OCI-LY7 (cell line): ENCODE data around the gene TADA2B. TPM values are rescaled to one million over a fixed set of nuclear protein-coding genes. Genes with fewer than 3 reads are reported as not detected.
A peak's percentile ranks its signal among the peaks of the same experiment; 100 is the strongest.

Experiments
- BruUV-seq: library from RNA; stranded (reverse); fragments of 400-500 nt; replicated peaks from 2 replicates; lab custom pipeline; 2021; lab: Mats Ljungman, UMichigan
- CTCF ChIA-PET: fragments of 300-600 bp; sonication (Branson Sonifier 250); formaldehyde crosslinking; loops from one replicate; lab custom pipeline; 2022; ENCODE audit warnings: antibody characterized with exemption; ENCODE audit not compliant: unreplicated experiment; lab: Charles Lee
- POLR2A ChIA-PET: fragments of 300-600 bp; sonication (Branson Sonifier 250); formaldehyde crosslinking; loops from one replicate; lab custom pipeline; 2022; ENCODE audit warnings: antibody characterized with exemption; lab: Charles Lee
- DNase-seq: peaks from one replicate; pipeline ENCODE4 v3.0.0-alpha.2; 2015; ENCODE audit warnings: low spot score
- H2AFZ ChIP-seq: fragments of 200-600 bp; sonication (generic), shearing (Covaris generic); 2 replicates; pipeline ENCODE4 v1.6.1; 2014; ENCODE audit warnings: mild to moderate bottlenecking, antibody characterized with exemption, low read length, moderate library complexity
- H3K27ac ChIP-seq: fragments of 200-600 bp; sonication (generic); 2 replicates; pipeline ENCODE4 v1.5.1; 2014; ENCODE audit warnings: mixed run types, low read depth, mild to moderate bottlenecking, moderate library complexity, low read length, inconsistent platforms; ENCODE audit not compliant: poor library complexity, severe bottlenecking
- H3K36me3 ChIP-seq: fragments of 200-600 bp; sonication (generic); 2 replicates; pipeline ENCODE4 v1.6.1; 2014; ENCODE audit warnings: mild to moderate bottlenecking, antibody characterized with exemption, low read length, moderate library complexity, mixed read lengths; ENCODE audit not compliant: insufficient read depth
- H3K4me1 ChIP-seq: fragments of 200-600 bp; sonication (generic); 2 replicates; pipeline ENCODE4 v1.5.1; 2014; ENCODE audit warnings: mild to moderate bottlenecking, low read length; ENCODE audit not compliant: insufficient read depth, poor library complexity, severe bottlenecking
- H3K4me2 ChIP-seq: fragments of 200-600 bp; sonication (generic); 2 replicates; pipeline ENCODE4 v1.6.1; 2014; ENCODE audit warnings: mild to moderate bottlenecking, low read length
- H3K4me3 ChIP-seq: fragments of 200-600 bp; sonication (generic); 2 replicates; pipeline ENCODE4 v1.5.1; 2014; ENCODE audit warnings: mild to moderate bottlenecking, low read depth, low read length; ENCODE audit not compliant: poor library complexity, severe bottlenecking
- H3K79me2 ChIP-seq: fragments of 200-600 bp; sonication (generic); 2 replicates; pipeline ENCODE4 v1.6.1; 2016; ENCODE audit warnings: low read depth, mild to moderate bottlenecking, low read length, moderate library complexity, mixed read lengths; ENCODE audit not compliant: insufficient read depth
- H3K9me2 ChIP-seq: fragments of 200-600 bp; sonication (generic); 2 replicates; pipeline ENCODE4 v1.6.1; 2016; ENCODE audit warnings: mild to moderate bottlenecking, low read length, mixed read lengths; ENCODE audit not compliant: insufficient read depth
- H3K9me3 ChIP-seq: fragments of 200-600 bp; sonication (generic); 2 replicates; pipeline ENCODE4 v1.6.1; 2014; ENCODE audit warnings: mild to moderate bottlenecking, mixed run types, low read length, mixed read lengths
- H4K20me1 ChIP-seq: fragments of 200-600 bp; sonication (generic); 2 replicates; pipeline ENCODE4 v1.6.1; 2014; ENCODE audit warnings: mild to moderate bottlenecking, antibody characterized with exemption, low read length, moderate library complexity, mixed read lengths; ENCODE audit not compliant: insufficient read depth
- EZH2phosphoT487 ChIP-seq: fragments of 200-600 bp; sonication (generic); IDR thresholded peaks from 2 replicates; pipeline ENCODE4 v1.6.1; 2018; ENCODE audit warnings: low read depth, borderline replicate concordance, mild to moderate bottlenecking, mixed run types, antibody characterized with exemption, low read length, moderate library complexity, mixed read lengths
- intact Hi-C: fragments of 100-400 bp; cut with micrococcal nuclease; formaldehyde crosslinking; loops from one replicate; pipeline ENCODE4 v1.10.0; 2022; ENCODE audit not compliant: unreplicated experiment
- total RNA-seq, 2 experiments: library from RNA; depleted of rRNA in 1 of 2; stranded (reverse); fragments of >200 nt in 1 of 2; shearing (Covaris generic) in 1 of 2; gene quantifications; 2 replicates each; pipeline ENCODE4 v1.2.3, GENCODE V29; 2014 to 2022
- TF ChIP-seq, protein P1 (sequence below): fragments of 200-600 bp; sonication (generic); conservative IDR thresholded peaks from 2 replicates; pipeline ENCODE4 v1.5.1; 2014; ENCODE audit warnings: mild to moderate bottlenecking, antibody characterized with exemption, low read length, moderate library complexity, mixed read lengths

TADA2B gene
- total RNA-seq, 2 experiments from 2014 or later = 9.9 to 20.2 TPM

DNA sequence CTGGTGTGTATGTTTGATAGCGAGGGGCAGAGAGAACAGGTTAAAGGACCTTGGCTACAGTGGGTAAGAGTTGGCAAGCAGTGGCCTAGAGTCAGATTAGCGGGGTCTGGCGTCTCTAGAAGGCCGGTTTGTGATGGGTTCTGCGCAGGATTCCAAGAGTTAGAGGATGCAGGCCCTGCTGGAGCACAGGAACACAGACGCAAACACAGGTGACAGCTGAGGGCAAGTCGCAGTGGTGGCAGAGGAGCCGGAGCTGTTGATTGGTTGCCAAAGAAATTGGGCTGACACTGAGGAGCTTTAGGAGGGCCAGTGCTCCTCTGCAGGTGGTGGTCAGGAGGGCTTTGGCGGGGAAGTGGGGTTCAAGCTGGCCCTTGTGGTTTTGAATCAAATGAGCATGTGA lies 3.8 kb downstream of the TADA2B start:
- Histone ChIP-seq H2AFZ (no peak overlapping the region), H3K9me2 (no peaks in the 10 kb centered on the region), H3K4me2 (peak overlapping the region; percentile 81; the same call in 1 of the 2 replicates), H3K27ac (no peak overlapping the region), H3K4me1 (peaks cover 37% of the 10 kb centered on the region), H3K36me3 (no peaks in the 10 kb centered on the region), H3K9me3 (no peaks in the 10 kb centered on the region), H4K20me1 (peaks cover 19% of the 10 kb centered on the region; the same call in 1 of the 2 replicates), H3K79me2 (peaks cover 21% of the 10 kb centered on the region; the same call in 1 of the 2 replicates), H3K4me3 (no peak overlapping the region)
- no peak for DNase-seq
- TF ChIP-seq EZH2phosphoT487 = no peak
- TF ChIP-seq, protein P1, sequence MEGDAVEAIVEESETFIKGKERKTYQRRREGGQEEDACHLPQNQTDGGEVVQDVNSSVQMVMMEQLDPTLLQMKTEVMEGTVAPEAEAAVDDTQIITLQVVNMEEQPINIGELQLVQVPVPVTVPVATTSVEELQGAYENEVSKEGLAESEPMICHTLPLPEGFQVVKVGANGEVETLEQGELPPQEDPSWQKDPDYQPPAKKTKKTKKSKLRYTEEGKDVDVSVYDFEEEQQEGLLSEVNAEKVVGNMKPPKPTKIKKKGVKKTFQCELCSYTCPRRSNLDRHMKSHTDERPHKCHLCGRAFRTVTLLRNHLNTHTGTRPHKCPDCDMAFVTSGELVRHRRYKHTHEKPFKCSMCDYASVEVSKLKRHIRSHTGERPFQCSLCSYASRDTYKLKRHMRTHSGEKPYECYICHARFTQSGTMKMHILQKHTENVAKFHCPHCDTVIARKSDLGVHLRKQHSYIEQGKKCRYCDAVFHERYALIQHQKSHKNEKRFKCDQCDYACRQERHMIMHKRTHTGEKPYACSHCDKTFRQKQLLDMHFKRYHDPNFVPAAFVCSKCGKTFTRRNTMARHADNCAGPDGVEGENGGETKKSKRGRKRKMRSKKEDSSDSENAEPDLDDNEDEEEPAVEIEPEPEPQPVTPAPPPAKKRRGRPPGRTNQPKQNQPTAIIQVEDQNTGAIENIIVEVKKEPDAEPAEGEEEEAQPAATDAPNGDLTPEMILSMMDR = no peak
- BruUV-seq = no TSS peak
- intact Hi-C loops = no loop called here
- CTCF ChIA-PET = interaction anchor here (0.9 kb wide), 1 partner anchor 136 kb away, joined by 3 read pairs; no protein-coding TSS in a partner anchor
- POLR2A ChIA-PET = interaction anchor here (1.0 to 2.0 kb wide), 3 partner anchors 11 to 17 kb away, joined by 3 to 7 read pairs (median 3); no protein-coding TSS in a partner anchor

DNA sequence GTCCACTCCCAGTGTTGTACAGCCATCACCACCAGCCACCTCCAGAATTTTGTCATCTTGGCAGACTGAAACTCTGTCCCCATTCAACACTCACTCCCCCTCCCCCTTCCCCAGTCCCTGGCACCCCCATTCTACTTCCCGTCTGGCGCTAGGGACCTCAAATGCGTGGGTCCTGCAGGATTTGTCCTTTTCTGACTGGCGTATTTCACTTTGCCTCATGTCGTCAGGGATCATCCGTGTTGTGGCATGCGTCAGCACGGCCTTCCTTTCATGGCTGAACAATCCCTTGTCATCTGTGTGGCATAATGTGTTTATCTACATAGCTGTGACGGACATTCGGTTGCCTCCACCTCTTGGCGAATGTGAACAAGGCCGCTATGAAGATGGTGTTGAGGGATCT lies 5.5 kb downstream of the TADA2B start:
- H3K4me1 ChIP-seq = peaks cover 28% of the 10 kb centered on the region
- peaks cover 21% of the 10 kb centered on the region; the same call in 1 of the 2 replicates for H3K79me2 ChIP-seq
- no peaks in the 10 kb centered on the region for H3K36me3 ChIP-seq
- H3K27ac ChIP-seq = no peak overlapping the region
- no peaks in the 10 kb centered on the region for H3K9me3 ChIP-seq
- H3K4me2 ChIP-seq = no peak overlapping the region
- ChIA-PET CTCF (no interaction called here), POLR2A (no interaction called here)
- intact Hi-C loops = no loop called here
- no TSS peak for BruUV-seq
- peaks cover 19% of the 10 kb centered on the region; the same call in 1 of the 2 replicates for H4K20me1 ChIP-seq
- DNase-seq = no peak
- H3K4me3 ChIP-seq = no peak overlapping the region
- H3K9me2 ChIP-seq = no peaks in the 10 kb centered on the region
- TF ChIP-seq, protein P1 = no peak
- no peak for TF ChIP-seq EZH2phosphoT487
- H2AFZ ChIP-seq = no peak overlapping the region

DNA sequence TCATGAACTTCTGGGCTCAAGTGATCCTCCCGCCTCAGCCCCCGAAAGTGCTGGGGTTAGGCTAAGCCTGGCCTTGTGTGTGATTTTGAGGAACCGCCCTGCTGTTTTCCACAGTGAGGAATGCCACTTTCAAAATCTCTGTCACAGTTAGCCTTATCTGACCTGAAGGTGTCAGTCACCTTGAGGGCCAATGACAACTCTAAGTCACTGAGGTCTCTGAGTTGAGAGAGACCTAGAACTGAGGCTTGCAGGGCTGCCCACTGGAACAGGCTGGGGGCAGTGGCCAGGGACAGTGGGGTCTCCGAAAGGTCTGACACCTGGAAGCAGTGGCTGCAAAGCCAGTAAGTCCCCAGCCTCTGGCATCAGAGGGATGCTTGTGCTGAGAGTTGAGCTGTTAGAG lies 6.1 kb downstream of the TADA2B start:
- no peak overlapping the region for H3K4me3 ChIP-seq
- H2AFZ ChIP-seq = no peak overlapping the region
- peaks cover 17% of the 10 kb centered on the region; the same call in 1 of the 2 replicates for H3K79me2 ChIP-seq
- ChIA-PET CTCF (no interaction called here), POLR2A (no interaction called here)
- TF ChIP-seq EZH2phosphoT487 = no peak
- H3K4me1 ChIP-seq = peaks cover 27% of the 10 kb centered on the region
- H3K4me2 ChIP-seq = no peak overlapping the region
- no peak for DNase-seq
- peaks cover 18% of the 10 kb centered on the region; the same call in 1 of the 2 replicates for H4K20me1 ChIP-seq
- BruUV-seq = no TSS peak
- no peaks in the 10 kb centered on the region for H3K9me2 ChIP-seq
- H3K27ac ChIP-seq = no peak overlapping the region
- intact Hi-C loops = no loop called here
- peaks cover 4% of the 10 kb centered on the region; the same call in 1 of the 2 replicates for H3K36me3 ChIP-seq
- no peaks in the 10 kb centered on the region for H3K9me3 ChIP-seq
